HG02870 (cell line): ENCODE data around the gene CIB4.

Experiments
- ATAC-seq: cut with Tn5 transposase; IDR thresholded peaks from one replicate; pipeline ENCODE4 v1.9.1; 2021; ENCODE audit warnings: mild to moderate bottlenecking, moderate library complexity; ENCODE audit not compliant: unreplicated experiment

CIB4 gene

DNA sequence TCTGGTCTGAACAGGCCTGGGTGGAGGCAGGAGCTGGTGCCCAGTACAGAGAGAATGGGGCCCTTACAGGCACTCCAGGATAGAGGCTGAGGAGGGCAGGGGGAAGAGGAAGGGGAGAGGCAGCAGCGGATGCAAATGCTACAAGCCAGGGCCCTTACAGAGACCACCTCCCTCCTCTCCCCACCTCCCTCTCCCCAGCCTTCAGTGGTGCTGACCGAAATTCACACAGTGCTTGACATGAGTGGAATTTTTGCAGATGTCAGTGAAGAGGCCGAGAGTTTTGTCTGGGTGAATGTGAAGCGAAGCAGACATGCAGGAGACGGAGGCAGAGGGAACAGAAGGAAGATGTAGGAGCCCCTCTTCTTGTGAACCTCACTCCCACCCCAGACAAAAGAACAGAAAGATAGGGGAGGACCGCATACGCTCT lies 31.9 kb downstream of the CIB4 start:
- ATAC-seq, result no peak

DNA sequence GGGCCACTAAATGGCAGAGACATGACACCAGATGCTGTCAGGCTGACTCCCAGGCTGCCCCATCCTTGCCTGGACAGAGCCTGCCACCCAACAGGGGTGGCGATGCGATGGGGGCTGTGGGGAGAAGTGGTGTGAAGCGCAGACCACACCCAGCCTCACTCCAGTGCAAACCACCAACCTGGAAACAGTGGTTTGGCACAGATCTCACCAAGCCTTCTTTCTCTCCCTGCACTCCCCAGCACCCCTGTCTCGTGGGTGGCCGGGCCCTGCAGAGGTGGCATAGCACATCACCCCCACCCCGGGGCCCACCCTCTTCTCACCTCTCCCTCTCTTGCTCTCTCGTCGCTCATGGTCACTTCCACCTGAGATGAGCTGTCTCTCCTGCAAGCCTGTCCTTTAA lies 32.6 kb downstream of the CIB4 start:
- no peak for ATAC-seq

GRCh38 chr2:26607698-26608097 lies 33.5 kb downstream of the CIB4 start:
- ATAC-seq, result no peak

DNA sequence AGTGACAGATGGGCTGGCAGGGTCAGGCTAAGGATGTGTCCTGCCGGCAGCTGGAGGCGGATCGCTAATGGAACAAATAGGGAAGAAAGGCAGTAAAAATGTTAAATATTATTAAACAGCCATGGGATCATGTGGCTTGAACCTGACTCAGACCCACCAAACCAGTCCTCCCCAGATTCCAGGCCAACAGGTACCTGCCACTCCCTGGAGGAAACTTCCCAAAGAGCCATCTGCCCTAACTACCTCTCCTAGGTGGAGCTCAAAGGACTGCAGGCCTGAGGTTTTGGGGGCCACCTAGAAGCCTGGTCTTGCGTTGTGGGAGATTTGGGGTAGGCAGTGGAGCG lies 34.3 kb downstream of the CIB4 start:
- ATAC-seq, result no peak

- ATAC-seq, result no peak
These were observed 34.9 kb downstream of the CIB4 start for GRCh38 chr2:26605999-26606846.

DNA sequence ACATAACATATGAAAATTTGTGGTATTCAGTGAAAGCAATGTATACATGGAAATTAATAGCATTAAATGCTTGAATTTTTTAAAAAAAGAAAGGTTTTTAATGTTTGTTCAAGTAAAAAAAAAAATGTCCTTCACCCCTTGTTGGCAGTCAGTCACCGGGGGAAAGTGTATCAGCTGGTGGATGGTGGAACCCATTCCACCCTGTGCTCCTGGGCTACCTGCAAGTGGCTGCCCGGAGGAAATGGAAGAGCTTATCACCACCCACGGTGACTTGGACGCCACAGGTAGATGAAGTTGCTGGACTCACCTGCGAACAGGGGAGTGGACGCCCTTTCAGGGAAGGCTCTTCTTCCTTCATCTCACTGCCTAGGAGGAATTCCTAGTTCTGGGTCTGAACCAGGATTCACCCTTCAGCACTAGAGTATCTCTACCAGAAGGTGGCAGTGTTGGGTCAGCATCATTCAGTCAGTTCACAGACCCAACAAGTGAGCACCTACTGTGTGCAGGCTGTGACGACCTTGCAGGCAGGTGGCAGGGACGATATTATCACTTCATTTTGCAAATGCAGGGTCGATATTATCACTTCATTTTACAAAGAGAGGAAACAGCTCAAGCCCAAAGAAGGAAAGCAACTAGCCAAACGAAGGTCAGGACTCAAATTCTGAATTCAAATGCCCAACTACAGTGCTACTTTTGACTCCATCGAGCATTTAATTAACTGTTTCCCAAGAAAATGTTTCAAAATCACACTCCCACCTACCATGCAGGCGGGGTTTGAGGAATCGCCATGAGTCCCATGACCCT lies 35.8 kb downstream of the CIB4 start:
- no peak for ATAC-seq

DNA sequence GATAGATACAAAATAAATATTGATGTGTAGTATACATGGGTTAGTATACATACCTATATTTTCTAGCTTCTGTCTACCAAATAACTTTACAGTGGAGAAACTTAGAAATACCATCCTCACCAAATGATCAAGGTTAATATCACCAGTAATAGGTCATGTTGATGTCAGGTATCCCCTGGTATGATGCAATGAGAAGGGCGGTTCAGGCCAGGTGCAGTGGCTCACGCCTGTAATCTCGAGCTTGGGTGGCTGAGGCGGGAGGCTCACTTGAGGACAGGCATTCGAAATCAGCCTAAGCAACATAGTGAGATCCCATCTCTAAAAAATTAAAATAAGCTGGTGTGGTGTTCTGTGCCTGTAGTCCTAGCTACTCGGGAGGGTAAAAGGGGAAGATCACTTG lies 38.6 kb downstream of the CIB4 start:
- no peak for ATAC-seq

DNA sequence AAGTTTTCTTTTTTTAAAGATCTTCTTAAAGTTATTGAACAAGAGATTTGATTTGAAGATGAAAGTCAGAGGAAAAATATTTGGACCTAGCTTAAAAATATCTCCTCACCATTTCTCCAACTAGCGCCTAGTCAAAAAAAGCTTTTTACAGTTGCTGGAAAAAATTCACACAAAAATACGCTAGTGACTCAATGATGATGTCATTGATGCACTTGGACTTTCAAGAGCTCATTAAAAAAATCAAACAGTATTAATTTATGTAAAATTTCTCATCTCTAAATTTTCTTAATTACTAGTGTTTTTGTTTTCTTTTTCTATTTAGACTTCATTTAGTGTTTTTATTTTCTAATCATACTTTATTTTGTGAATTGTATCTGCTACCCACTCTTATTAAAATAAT lies 41.8 kb downstream of the CIB4 start:
- ATAC-seq, result no peak

DNA sequence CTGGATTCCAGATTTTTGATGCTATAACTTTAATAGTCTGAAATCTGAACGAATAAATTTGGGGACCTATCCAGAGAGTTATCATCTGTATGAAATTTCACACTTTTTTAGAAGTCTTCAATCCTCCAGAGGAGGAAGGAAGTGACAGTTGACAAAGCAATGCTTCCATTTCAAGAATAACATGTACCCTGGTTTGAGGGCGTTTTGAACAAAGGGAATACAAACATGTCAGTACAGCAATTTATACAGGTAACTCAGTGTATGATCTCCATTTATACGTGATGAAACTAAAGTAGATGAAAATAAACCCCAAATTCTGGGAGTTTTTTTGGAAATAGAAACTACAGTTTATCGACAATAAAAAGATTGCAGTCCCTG lies 42.2 kb downstream of the CIB4 start:
- ATAC-seq, result no peak

DNA sequence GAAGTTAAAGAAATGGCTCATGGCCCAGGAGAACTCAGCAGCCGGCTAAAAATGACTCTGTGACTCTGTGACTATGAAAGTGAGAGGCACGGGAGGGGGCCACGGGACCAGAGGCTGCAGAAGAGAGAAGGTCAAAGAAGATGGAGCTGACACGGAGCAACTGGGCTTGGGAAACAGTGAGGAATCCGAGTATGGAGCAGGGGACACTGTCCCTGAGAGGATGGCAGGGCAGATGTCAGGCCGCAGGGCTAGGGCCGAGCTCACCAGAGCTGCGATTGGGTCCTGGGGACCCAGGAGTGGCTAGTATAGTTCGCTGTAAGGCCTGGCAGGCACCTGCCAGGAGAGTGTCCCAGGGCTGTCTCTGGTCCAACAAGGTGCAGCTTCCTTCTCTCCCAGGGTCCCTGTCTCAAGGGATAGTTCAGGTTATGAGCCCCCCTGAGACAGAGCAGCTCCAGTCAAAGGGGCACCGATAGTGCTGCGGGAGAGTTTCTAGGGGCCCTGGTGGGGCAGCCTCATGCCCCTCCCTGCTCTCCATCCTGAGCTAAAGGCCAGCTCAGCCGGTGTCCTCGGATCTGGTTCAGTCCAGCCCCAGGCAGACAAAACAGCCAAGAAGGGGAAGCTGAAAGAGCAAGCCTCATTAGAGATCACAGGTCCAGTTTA lies 42.7 kb downstream of the CIB4 start:
- no peak for ATAC-seq

GRCh38 chr2:26597197-26597596 lies 44.0 kb downstream of the CIB4 start:
- ATAC-seq, result no peak

DNA sequence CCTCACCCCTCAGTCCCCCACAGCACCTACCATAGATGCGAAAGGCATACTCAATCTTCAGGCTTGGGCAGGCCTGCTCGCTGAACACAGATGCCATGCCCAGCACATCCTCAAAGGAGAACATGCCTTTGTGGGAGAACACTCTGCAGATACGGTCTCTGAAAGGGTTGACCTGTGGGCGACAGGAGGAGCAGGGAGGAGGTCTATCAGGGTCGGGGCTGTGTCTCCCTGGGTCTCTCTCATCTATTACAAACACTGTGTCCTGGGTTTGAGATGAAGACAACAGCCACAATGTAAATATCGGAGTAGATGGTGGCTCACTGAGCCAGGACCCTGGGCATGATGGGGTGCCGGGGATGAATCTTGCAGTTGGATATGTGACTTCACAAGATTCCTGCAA lies 46.0 kb downstream of the CIB4 start:
- no peak for ATAC-seq

- ATAC-seq, result no peak
These were observed 49.3 kb downstream of the CIB4 start for GRCh38 chr2:26591619-26592505.

DNA sequence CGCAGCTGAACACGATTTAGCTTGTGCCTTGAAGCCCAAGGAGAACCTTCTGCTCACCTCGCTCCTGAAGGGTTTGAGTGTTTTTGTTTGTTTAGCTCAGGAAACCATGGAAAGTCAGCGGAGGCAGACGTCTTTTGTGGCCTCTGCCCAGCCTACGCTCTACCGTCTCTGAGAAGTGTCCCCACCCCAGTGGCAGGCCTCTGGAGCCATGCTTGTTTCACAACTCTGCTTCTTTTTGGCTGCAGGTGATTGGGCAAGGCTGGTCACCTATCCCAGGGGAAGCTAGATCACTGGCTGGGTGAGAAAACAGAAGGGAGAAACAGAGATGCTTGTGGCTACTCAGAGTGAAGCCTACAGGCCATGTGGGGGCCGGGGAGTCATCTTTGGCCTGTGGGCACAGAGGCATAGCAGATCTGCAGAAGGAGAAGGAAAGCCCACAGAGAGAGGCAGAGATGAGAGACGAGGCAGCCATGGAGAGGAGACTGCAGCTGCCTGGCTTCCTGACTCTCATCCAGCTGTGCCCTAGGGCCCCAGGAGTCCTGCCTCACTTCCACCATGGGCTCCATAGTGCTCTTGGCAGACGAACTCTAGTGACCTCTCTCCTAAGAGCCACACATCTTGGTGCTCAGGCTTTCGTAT lies 50.1 kb downstream of the CIB4 start:
- no peak for ATAC-seq

GRCh38 chr2:26590508-26590907 lies 50.7 kb downstream of the CIB4 start:
- no peak for ATAC-seq

DNA sequence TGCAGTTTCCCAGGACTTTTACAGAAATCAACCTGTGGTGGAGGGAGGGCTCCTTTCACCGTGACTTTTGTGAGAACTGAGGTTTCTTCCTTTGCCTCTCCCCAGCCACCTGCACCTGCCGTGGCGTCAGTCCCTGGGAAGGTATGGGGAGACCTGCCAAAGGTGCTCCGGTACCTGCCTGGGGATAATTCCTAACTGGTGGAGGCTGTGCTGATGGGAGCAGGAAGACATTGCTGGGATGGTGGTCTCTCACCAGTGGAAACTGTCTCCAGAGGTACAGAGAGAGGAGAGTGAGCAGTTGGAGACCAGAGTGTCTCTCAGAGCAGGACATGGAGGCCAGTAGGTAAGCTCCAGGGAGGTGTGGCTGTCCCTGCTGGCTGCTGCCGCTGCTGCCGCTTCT lies 52.6 kb downstream of the CIB4 start:
- ATAC-seq, result no peak

GRCh38 chr2:26587994-26588393 lies 53.2 kb downstream of the CIB4 start:
- ATAC-seq, result no peak

GRCh38 chr2:26585966-26586365 lies 55.2 kb downstream of the CIB4 start:
- ATAC-seq, result no peak

DNA sequence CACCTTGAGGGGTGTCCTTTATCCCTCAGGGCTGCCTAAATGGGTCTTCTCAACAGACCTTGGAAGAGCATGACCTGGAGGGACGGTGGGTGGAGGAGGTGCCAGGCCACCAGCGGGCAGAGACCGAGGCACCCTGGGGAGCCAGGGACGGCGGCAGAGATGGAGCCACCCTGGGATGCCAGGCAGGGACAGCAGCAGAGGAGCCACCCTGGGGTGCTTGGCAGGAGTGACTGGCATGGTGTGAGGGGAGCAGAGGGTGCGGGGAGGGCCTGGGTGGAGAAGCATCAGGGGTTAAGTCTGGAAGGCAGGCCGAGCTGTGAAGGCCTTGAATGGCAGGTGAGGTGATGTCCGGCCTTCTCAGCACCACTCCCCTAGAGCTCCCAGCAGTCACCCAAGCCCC lies 56.1 kb downstream of the CIB4 start:
- ATAC-seq, result no peak

DNA sequence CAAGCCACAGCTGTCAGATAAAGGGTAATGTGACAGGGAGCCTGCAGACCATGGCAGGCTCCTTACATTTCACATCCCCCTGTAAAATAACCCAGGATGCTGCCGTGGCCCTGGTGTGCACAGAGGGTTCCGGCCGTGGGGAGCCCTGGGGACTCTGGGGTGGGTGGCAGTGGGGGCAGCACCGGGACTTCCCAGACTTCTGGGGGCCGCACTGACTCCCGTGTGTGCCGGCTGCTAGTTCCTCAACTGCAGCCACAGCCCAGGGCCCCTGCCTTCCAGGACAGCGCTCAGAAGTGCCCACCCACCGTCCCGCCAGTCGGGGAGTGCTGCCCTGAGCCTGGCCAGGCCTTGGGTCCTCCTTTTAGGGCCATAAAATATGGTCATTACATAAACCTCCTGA lies 56.5 kb downstream of the CIB4 start:
- ATAC-seq, result no peak
